ENCODE data around the gene LIN9.
"Not testable (repeated sequence)": the region's sequence is repeated elsewhere in the genome, so short reads cannot be mapped to it uniquely, and the experiment has no call there.

LIN9 gene

DNA sequence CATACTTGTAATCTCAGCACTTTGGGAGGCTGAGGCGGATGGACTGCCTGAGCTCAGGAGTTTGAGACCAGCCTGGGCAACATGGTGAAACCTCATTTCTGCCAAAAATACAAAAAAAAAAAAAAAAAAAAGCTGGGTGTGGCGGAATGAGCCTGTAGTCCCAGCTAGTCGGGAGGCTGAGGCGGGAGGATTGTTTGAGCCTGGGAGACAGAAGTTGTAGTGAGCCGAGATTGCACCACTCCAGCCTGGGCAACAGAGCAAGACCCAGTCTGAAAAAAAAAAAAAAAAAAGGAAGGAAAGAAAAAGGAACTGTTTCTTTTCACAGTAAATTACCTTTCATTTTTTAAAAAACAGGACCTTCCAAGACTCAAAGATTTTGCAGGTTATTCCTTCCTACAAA, 29.5 kb downstream of the LIN9 start:
- Histone ChIP-seq H3K27me3 (ENCODE audit: control insufficient read depth in 5 of 5, insufficient read depth in 4 of 5, low read length in 5 of 5) (no peaks in the 10 kb centered on the region), H3K36me3 (ENCODE audit: control insufficient read depth in 5 of 5, insufficient read depth in 5 of 5, low read length in 5 of 5) (no peaks in the 10 kb centered on the region), H3K9ac (ENCODE audit: low read length in 5 of 5) (no peak overlapping the region), H3K9me3 (ENCODE audit: control insufficient read depth in 5 of 5, low read length in 5 of 5) (no peaks in the 10 kb centered on the region), H3K4me1 (ENCODE audit: control insufficient read depth in 5 of 5, insufficient read depth in 5 of 5, low read length in 5 of 5) (no peaks in the 10 kb centered on the region), H3K4me3 (ENCODE audit: low read depth in 1 of 5, low read length in 5 of 5) (no peak overlapping the region), H3K27ac (ENCODE audit: low read depth, low read length) (no peak overlapping the region)

DNA sequence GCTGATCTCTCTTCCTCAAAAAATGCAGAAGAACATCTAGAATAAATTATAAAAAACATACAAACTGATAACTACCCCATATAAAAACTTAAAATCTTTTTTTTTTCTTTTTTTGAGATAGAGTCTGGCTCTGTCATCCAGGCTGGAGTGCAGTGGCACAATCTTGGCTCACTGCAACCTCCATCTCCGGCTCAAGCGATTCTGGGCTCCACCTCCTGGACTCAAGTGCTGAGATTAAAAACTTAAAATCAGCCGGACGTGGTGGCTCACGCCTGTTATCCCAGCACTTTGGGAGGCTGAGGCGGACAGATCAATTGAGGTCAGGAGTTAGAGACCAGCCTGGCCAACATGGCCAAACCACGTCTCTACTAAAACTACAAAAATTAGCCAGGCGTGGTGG, 31.1 kb downstream of the LIN9 start:
- Histone ChIP-seq H3K9me3 (ENCODE audit: control insufficient read depth in 5 of 5, low read length in 5 of 5) (no peaks in the 10 kb centered on the region), H3K9ac (ENCODE audit: low read length in 5 of 5) (no peak overlapping the region), H3K4me1 (ENCODE audit: control insufficient read depth in 5 of 5, insufficient read depth in 5 of 5, low read length in 5 of 5) (no peaks in the 10 kb centered on the region), H3K27ac (ENCODE audit: low read depth, low read length) (no peak overlapping the region), H3K27me3 (ENCODE audit: control insufficient read depth in 5 of 5, insufficient read depth in 4 of 5, low read length in 5 of 5) (no peaks in the 10 kb centered on the region), H3K4me3 (ENCODE audit: low read depth in 1 of 5, low read length in 5 of 5) (no peak overlapping the region), H3K36me3 (ENCODE audit: control insufficient read depth in 5 of 5, insufficient read depth in 5 of 5, low read length in 5 of 5) (no peaks in the 10 kb centered on the region)

DNA sequence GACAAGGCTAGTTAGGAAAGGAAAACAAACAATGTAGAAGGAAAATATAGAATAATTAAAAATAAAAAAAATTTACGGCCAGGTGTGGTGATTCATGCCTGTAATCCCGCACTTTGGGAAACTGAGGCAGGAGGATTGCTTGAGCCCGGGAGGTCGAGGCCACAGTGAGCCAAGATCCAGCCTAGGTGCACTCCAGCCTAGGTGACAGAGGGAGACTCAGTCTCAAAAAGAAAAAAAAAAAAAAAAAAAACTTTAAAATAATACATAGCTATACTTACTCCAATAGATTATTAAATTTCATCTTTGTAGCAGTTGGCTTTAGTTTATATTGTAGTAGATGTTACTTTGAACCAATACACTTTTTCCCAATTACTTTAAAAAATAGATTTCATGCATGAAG, 32.0 kb downstream of the LIN9 start:
- Histone ChIP-seq H3K36me3 (ENCODE audit: control insufficient read depth in 5 of 5, insufficient read depth in 5 of 5, low read length in 5 of 5) (no peaks in the 10 kb centered on the region), H3K4me1 (ENCODE audit: control insufficient read depth in 5 of 5, insufficient read depth in 5 of 5, low read length in 5 of 5) (no peaks in the 10 kb centered on the region), H3K27ac (ENCODE audit: low read depth, low read length) (no peak overlapping the region), H3K9me3 (ENCODE audit: control insufficient read depth in 5 of 5, low read length in 5 of 5) (no peaks in the 10 kb centered on the region), H3K27me3 (ENCODE audit: control insufficient read depth in 5 of 5, insufficient read depth in 4 of 5, low read length in 5 of 5) (no peaks in the 10 kb centered on the region), H3K4me3 (ENCODE audit: low read depth in 1 of 5, low read length in 5 of 5) (no peak overlapping the region), H3K9ac (ENCODE audit: low read length in 5 of 5) (no peak overlapping the region)

DNA sequence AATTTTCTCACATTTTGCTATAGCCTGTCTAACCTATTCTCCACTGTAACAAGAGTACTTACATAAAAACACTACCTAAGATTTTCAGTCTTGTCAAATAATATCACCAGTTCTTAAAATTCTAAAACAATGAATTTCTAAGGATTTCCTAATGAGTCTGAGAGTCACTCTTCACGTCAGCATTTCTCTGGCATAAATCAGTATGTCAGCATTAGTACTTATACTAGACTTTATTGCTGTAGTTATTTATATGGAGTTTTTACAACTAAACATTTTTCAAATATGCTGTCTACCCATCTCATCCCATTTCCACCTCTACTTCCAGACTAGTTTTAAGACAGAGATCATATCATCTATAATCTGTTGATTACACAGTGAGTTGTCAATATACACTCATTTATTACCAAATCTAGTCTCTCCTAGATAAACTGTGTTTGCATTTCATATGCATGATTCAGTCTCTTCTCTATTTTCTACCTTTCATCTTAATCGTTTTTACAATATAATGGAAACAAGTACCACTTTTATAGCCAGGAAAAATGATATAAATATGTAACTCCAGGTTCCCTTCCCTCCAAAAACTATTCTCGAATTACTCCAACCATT, 32.8 kb downstream of the LIN9 start:
- H3K27ac ChIP-seq (ENCODE audit: low read depth, low read length), result no peak overlapping the region

DNA sequence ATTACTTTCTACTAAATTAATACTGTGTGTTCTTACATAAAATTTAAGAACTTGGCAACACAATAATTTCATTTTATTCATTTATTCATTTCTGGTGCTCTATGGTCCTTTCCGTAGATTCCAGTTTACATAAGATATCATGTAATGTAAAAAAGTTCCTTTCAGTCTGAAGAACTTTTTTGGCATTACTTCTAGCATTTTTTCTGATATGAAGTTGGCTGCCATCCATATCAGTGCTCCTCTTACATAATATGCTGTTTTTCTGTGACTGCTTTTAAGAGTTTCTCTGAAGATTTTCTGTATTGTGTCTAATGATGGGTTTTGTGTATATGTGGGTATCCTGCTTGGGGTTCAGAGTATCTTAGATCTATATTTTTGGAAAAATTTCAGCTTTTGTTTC, 34.8 kb downstream of the LIN9 start:
- Histone ChIP-seq H3K4me3 (ENCODE audit: low read depth in 1 of 5, low read length in 5 of 5) (no peak overlapping the region), H3K36me3 (ENCODE audit: control insufficient read depth in 5 of 5, insufficient read depth in 5 of 5, low read length in 5 of 5) (no peaks in the 10 kb centered on the region), H3K27ac (ENCODE audit: low read depth, low read length) (no peak overlapping the region), H3K4me1 (ENCODE audit: control insufficient read depth in 5 of 5, insufficient read depth in 5 of 5, low read length in 5 of 5) (no peaks in the 10 kb centered on the region), H3K9ac (ENCODE audit: low read length in 5 of 5) (no peak overlapping the region), H3K27me3 (ENCODE audit: control insufficient read depth in 5 of 5, insufficient read depth in 4 of 5, low read length in 5 of 5) (no peaks in the 10 kb centered on the region), H3K9me3 (ENCODE audit: control insufficient read depth in 5 of 5, low read length in 5 of 5) (no peaks in the 10 kb centered on the region)

More for the DNA sequence above, 32.8 kb downstream of the LIN9 start:
- H3K36me3 ChIP-seq (ENCODE audit: control insufficient read depth in 5 of 5, insufficient read depth in 5 of 5, low read length in 5 of 5), result no peaks in the 10 kb centered on the region
- H3K27me3 ChIP-seq (ENCODE audit: control insufficient read depth in 5 of 5, insufficient read depth in 4 of 5, low read length in 5 of 5), result no peaks in the 10 kb centered on the region
- H3K9me3 ChIP-seq (ENCODE audit: control insufficient read depth in 5 of 5, low read length in 5 of 5), result no peaks in the 10 kb centered on the region
- no peak overlapping the region for H3K4me3 ChIP-seq (ENCODE audit: low read depth in 1 of 5, low read length in 5 of 5)
- H3K9ac ChIP-seq (ENCODE audit: low read length in 5 of 5), result no peak overlapping the region
- no peaks in the 10 kb centered on the region for H3K4me1 ChIP-seq (ENCODE audit: control insufficient read depth in 5 of 5, insufficient read depth in 5 of 5, low read length in 5 of 5)

DNA sequence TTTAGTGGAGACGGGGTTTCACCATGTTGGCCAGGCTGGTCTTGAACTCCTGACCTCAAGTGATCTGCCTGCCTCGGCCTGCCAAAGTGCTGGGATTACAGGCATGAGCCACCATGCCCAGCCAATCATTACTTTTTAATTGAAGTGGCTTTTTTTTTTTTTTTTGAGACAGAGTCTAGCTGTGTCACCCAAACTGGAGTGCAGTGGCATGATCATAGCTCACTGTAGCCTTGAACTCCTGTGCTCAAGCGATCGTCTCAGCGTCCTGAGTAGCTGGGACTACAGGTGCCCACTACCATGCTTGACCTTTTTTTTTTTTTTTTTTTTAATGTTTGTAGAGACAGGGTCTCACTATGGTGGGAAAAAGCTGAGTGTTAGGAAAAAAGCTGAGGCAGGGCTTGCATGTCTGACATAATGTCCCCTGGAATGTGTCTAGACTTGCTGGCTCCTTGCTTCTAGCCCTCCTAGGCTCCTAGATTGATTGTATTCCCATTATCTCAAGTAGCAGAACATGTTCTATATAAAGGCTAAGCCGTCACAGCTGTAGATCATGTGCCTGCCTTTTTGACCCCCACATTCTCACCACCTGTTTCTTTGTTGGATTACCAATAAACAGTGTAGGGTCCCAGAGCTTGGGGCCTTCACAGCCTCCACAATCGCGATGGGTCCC, 36.6 kb downstream of the LIN9 start:
- H3K9ac ChIP-seq (ENCODE audit: low read length in 5 of 5); H3K4me1 ChIP-seq (ENCODE audit: control insufficient read depth in 5 of 5, insufficient read depth in 5 of 5, low read length in 5 of 5); H3K9me3 ChIP-seq (ENCODE audit: control insufficient read depth in 5 of 5, low read length in 5 of 5); H3K36me3 ChIP-seq (ENCODE audit: control insufficient read depth in 5 of 5, insufficient read depth in 5 of 5, low read length in 5 of 5); H3K27ac ChIP-seq (ENCODE audit: low read depth, low read length); H3K4me3 ChIP-seq (ENCODE audit: low read depth in 1 of 5, low read length in 5 of 5); H3K27me3 ChIP-seq (ENCODE audit: control insufficient read depth in 5 of 5, insufficient read depth in 4 of 5, low read length in 5 of 5): not testable (repeated sequence)

DNA sequence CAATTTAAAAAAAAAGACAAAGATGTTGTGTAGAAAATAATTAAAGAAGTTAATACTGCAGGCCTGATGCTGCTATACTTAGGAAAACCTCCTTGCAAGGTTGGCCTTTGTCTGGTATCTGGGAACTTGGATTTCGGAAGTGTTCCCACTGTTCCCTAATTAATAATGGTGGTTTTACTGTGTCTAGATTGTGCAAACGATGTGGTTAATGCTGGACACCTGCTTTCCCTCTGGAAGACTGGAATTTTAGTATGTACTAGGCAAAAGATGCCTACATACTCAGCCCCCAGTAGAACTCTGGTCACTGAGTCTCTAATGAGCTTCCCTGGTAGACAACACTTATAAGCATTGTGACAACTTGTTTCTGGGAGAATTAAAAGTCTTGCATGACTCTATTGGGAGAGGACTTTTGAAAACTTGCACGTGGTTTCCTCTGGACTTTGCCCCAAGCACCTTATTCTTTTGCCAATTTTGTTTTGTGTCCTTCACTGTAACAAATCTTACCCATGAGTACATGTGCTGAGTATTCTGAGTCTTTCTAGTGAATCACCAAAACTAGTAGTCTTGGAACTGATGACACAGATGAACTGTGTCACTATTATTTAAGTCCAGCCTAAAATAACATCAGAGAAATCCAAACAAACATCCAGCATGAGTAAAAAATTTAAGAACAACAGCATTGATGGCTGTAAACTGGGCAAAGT, 40.4 kb downstream of the LIN9 start:
- Histone ChIP-seq H3K4me1 (ENCODE audit: control insufficient read depth in 5 of 5, insufficient read depth in 5 of 5, low read length in 5 of 5) (no peaks in the 10 kb centered on the region), H3K27ac (ENCODE audit: low read depth, low read length) (no peak overlapping the region), H3K4me3 (ENCODE audit: low read depth in 1 of 5, low read length in 5 of 5) (no peak overlapping the region), H3K9ac (ENCODE audit: low read length in 5 of 5) (no peak overlapping the region), H3K27me3 (ENCODE audit: control insufficient read depth in 5 of 5, insufficient read depth in 4 of 5, low read length in 5 of 5) (no peaks in the 10 kb centered on the region), H3K36me3 (ENCODE audit: control insufficient read depth in 5 of 5, insufficient read depth in 5 of 5, low read length in 5 of 5) (peaks cover 0 to 3% (median 0%) of the 10 kb centered on the region in 5 donors), H3K9me3 (ENCODE audit: control insufficient read depth in 5 of 5, low read length in 5 of 5) (no peaks in the 10 kb centered on the region)

DNA sequence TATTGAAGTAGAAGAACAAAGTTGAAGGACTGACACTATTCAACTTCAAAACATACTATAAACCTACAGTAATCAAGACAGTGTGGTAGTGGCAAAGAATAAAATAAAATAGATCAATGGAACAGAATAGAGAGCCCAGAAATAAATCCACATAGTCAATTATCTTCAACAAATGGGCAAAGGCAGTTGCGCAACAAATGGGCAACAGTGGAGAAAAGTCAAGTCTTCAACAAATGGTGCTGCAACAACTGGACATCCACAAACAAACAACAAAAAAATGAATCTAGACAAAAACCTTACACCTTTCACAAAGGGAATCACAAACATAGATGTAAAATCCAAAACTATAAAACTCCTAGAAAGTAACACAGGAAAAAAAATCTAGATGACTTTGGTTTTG, 47.1 kb downstream of the LIN9 start:
- H3K36me3 ChIP-seq (ENCODE audit: control insufficient read depth in 5 of 5, insufficient read depth in 5 of 5, low read length in 5 of 5), result peaks cover 0 to 3% (median 0%) of the 10 kb centered on the region in 5 donors
- peaks cover 0 to 11% (median 7%) of the 10 kb centered on the region in 5 donors for H3K9me3 ChIP-seq (ENCODE audit: control insufficient read depth in 5 of 5, low read length in 5 of 5)
- H3K4me1 ChIP-seq (ENCODE audit: control insufficient read depth in 5 of 5, insufficient read depth in 5 of 5, low read length in 5 of 5), result no peaks in the 10 kb centered on the region
- no peaks in the 10 kb centered on the region for H3K27me3 ChIP-seq (ENCODE audit: control insufficient read depth in 5 of 5, insufficient read depth in 4 of 5, low read length in 5 of 5)
- no peak overlapping the region for H3K9ac ChIP-seq (ENCODE audit: low read length in 5 of 5)
- H3K4me3 ChIP-seq (ENCODE audit: low read depth in 1 of 5, low read length in 5 of 5), result no peak overlapping the region
- no peak overlapping the region for H3K27ac ChIP-seq (ENCODE audit: low read depth, low read length)

DNA sequence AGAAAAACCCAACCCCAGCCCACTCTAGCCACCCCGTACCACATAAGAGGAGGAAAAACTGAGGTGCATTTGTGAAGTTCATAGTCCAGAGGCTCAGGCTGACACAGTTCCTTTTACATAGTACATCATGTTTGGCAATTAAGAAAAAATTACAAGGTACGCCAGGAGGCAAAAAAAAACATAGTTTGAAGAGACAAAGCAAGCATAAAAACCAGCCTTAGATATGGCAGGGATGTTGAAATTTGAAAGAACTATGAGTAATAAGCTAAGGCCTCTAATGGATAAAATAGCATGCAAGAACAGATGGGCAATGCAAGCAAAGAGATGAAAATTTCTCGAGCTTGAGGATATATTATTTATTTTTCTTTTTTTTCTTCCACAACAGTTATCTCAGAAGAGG, 53.6 kb downstream of the LIN9 start:
- H3K27ac ChIP-seq (ENCODE audit: low read depth, low read length), result no peak overlapping the region
- no peak overlapping the region for H3K4me3 ChIP-seq (ENCODE audit: low read depth in 1 of 5, low read length in 5 of 5)

DNA sequence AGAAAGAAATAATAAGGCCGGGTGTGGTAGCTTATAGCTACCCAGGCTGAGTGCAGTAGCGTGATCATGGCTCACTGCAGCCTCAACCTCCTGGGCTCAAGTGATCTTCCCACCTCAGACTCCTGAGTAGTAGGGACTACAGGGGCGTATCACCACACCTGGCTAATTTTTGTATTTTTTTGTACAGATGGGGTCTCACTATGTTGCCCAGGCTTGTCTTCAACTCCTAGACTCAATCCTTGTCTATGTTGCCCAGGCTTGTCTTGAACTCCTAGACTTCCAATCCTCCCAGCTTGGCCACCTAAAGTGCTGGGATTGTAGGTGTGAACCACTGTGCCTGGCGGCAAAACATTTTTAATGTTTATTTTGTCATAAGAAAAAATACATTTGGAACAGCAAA, 55.0 kb downstream of the LIN9 start:
- no peaks in the 10 kb centered on the region for H3K4me1 ChIP-seq (ENCODE audit: control insufficient read depth in 5 of 5, insufficient read depth in 5 of 5, low read length in 5 of 5)
- no peak overlapping the region for H3K9ac ChIP-seq (ENCODE audit: low read length in 5 of 5)

More for the DNA sequence above, 53.6 kb downstream of the LIN9 start:
- Histone ChIP-seq H3K4me1 (ENCODE audit: control insufficient read depth in 5 of 5, insufficient read depth in 5 of 5, low read length in 5 of 5) (no peaks in the 10 kb centered on the region), H3K9ac (ENCODE audit: low read length in 5 of 5) (no peak overlapping the region), H3K27me3 (ENCODE audit: control insufficient read depth in 5 of 5, insufficient read depth in 4 of 5, low read length in 5 of 5) (no peaks in the 10 kb centered on the region), H3K9me3 (ENCODE audit: control insufficient read depth in 5 of 5, low read length in 5 of 5) (peaks cover 0 to 11% (median 4%) of the 10 kb centered on the region in 5 donors), H3K36me3 (ENCODE audit: control insufficient read depth in 5 of 5, insufficient read depth in 5 of 5, low read length in 5 of 5) (peaks cover 0 to 4% (median under 1%) of the 10 kb centered on the region in 5 donors)

More for the DNA sequence above, 55.0 kb downstream of the LIN9 start:
- peaks cover 0 to 6% (median 3%) of the 10 kb centered on the region in 5 donors for H3K36me3 ChIP-seq (ENCODE audit: control insufficient read depth in 5 of 5, insufficient read depth in 5 of 5, low read length in 5 of 5)
- no peak overlapping the region for H3K27ac ChIP-seq (ENCODE audit: low read depth, low read length)
- no peak overlapping the region for H3K4me3 ChIP-seq (ENCODE audit: low read depth in 1 of 5, low read length in 5 of 5)
- H3K27me3 ChIP-seq (ENCODE audit: control insufficient read depth in 5 of 5, insufficient read depth in 4 of 5, low read length in 5 of 5), result no peaks in the 10 kb centered on the region
- H3K9me3 ChIP-seq (ENCODE audit: control insufficient read depth in 5 of 5, low read length in 5 of 5), result no peaks in the 10 kb centered on the region
